Activated naive CD4-positive, alpha-beta T cell treated with anti-CD3 and anti-CD28 coated beads, Interleukin-2, amount 50 U/mL, for 72 hours (primary cell): ENCODE measurements around the gene SLC38A10. TPM values are rescaled to one million over a fixed set of nuclear protein-coding genes. Genes with fewer than 3 reads are reported as not detected.

Source experiments
- ATAC-seq, 2 donors: fragments of 150-1000 bp; cut with Tn5 transposase; 2 replicates each; pipeline ENCODE4 v1.10.0; 2021; ENCODE audit warnings: mild to moderate bottlenecking in 2 of 2, moderate library complexity in 2 of 2
- DNase-seq, 2 donors: peaks; one replicate each; pipeline ENCODE4 v3.0.0; 2021 to 2022; ENCODE audit warnings: low spot score in 2 of 2
- H3K27ac Mint-ChIP-seq, 2 donors: one replicate each; pipeline ENCODE4 v1.8.0; 2022; ENCODE audit warnings: mild to moderate bottlenecking in 2 of 2, mixed read lengths in 2 of 2
- H3K36me3 Mint-ChIP-seq, 2 donors: one replicate each; pipeline ENCODE4 v1.8.0; 2022; ENCODE audit warnings: mixed read lengths in 2 of 2
- H3K9me3 Mint-ChIP-seq, 2 donors: one replicate each; pipeline ENCODE4 v1.8.0; 2022; ENCODE audit warnings: mixed read lengths in 2 of 2
- total RNA-seq, 2 donors: library from RNA; stranded (reverse); gene quantifications; one replicate each; pipeline ENCODE4 v1.2.3, GENCODE V29; 2022

Gene SLC38A10
- total RNA-seq, 2 donors from 2014 or later: 19.9 to 72.0 TPM

GRCh38 chr17:81333616-81334368 lies 38.7 kb upstream of the SLC38A10 start:
- H3K27ac Mint-ChIP-seq: no peak overlapping the region
- no peak for DNase-seq
- H3K36me3 Mint-ChIP-seq: no peaks in the 10 kb centered on the region
- no peaks in the 10 kb centered on the region for H3K9me3 Mint-ChIP-seq
- no peak for ATAC-seq

GRCh38 chr17:81332914-81333528 lies 37.9 kb upstream of the SLC38A10 start:
- H3K27ac Mint-ChIP-seq: no peak overlapping the region
- DNase-seq: no peak
- ATAC-seq: no peak
- H3K36me3 Mint-ChIP-seq: no peaks in the 10 kb centered on the region
- no peaks in the 10 kb centered on the region for H3K9me3 Mint-ChIP-seq

GRCh38 chr17:81332118-81332834 lies 37.2 kb upstream of the SLC38A10 start:
- Mint-ChIP-seq H3K9me3 (no peaks in the 10 kb centered on the region), H3K27ac (no peak overlapping the region), H3K36me3 (no peaks in the 10 kb centered on the region)
- ATAC-seq (no peak), DNase-seq (no peak)

GRCh38 chr17:81331527-81332043 lies 36.5 kb upstream of the SLC38A10 start:
- Mint-ChIP-seq H3K9me3 (no peaks in the 10 kb centered on the region), H3K27ac (no peak overlapping the region)
- no peak for ATAC-seq

GRCh38 chr17:81330884-81331245 lies 35.8 kb upstream of the SLC38A10 start:
- no peaks in the 10 kb centered on the region for H3K36me3 Mint-ChIP-seq
- no peaks in the 10 kb centered on the region for H3K9me3 Mint-ChIP-seq
- DNase-seq (no peak), ATAC-seq (no peak)
- no peak overlapping the region for H3K27ac Mint-ChIP-seq

More at GRCh38 chr17:81331527-81332043, 36.5 kb upstream of the SLC38A10 start:
- no peaks in the 10 kb centered on the region for H3K36me3 Mint-ChIP-seq
- DNase-seq: no peak

GRCh38 chr17:81329927-81330883 lies 35.1 kb upstream of the SLC38A10 start:
- no peak for DNase-seq
- no peak for ATAC-seq
- H3K27ac Mint-ChIP-seq: no peak overlapping the region
- H3K9me3 Mint-ChIP-seq: no peaks in the 10 kb centered on the region
- no peaks in the 10 kb centered on the region for H3K36me3 Mint-ChIP-seq

- no peak for ATAC-seq
- no peak for DNase-seq
- Mint-ChIP-seq H3K27ac (no peak overlapping the region), H3K36me3 (no peaks in the 10 kb centered on the region), H3K9me3 (no peaks in the 10 kb centered on the region)
Observed at GRCh38 chr17:81328978-81329926, 34.1 kb upstream of the SLC38A10 start.

GRCh38 chr17:81328489-81328888 lies 33.4 kb upstream of the SLC38A10 start:
- Mint-ChIP-seq H3K36me3 (no peaks in the 10 kb centered on the region), H3K27ac (no peak overlapping the region), H3K9me3 (no peaks in the 10 kb centered on the region)
- ATAC-seq (no peak), DNase-seq (no peak)

GRCh38 chr17:81325714-81326358 lies 30.7 kb upstream of the SLC38A10 start:
- H3K27ac Mint-ChIP-seq: no peak overlapping the region
- H3K36me3 Mint-ChIP-seq: no peaks in the 10 kb centered on the region
- H3K9me3 Mint-ChIP-seq: no peaks in the 10 kb centered on the region
- ATAC-seq: no peak
- DNase-seq: no peak

GRCh38 chr17:81324851-81325713 lies 30.0 kb upstream of the SLC38A10 start:
- no peak overlapping the region for H3K27ac Mint-ChIP-seq
- H3K36me3 Mint-ChIP-seq: no peaks in the 10 kb centered on the region
- DNase-seq (no peak), ATAC-seq (no peak)
- H3K9me3 Mint-ChIP-seq: no peaks in the 10 kb centered on the region

GRCh38 chr17:81324177-81324850 lies 29.2 kb upstream of the SLC38A10 start:
- no peaks in the 10 kb centered on the region for H3K9me3 Mint-ChIP-seq
- ATAC-seq (no peak), DNase-seq (no peak)
- no peaks in the 10 kb centered on the region for H3K36me3 Mint-ChIP-seq
- H3K27ac Mint-ChIP-seq: no peak overlapping the region

GRCh38 chr17:81323411-81323868 lies 28.3 kb upstream of the SLC38A10 start:
- ATAC-seq (no peak), DNase-seq (no peak)
- Mint-ChIP-seq H3K36me3 (no peaks in the 10 kb centered on the region), H3K27ac (no peak overlapping the region), H3K9me3 (no peaks in the 10 kb centered on the region)

GRCh38 chr17:81323083-81323369 lies 27.9 kb upstream of the SLC38A10 start:
- no peaks in the 10 kb centered on the region for H3K9me3 Mint-ChIP-seq
- ATAC-seq (no peak), DNase-seq (no peak)
- H3K36me3 Mint-ChIP-seq: no peaks in the 10 kb centered on the region
- no peak overlapping the region for H3K27ac Mint-ChIP-seq
